OCI-M2 (cell line): ENCODE measurements around the gene FCER1G.
"Not testable (repeated sequence)": the region's sequence is repeated elsewhere in the genome, so short reads cannot be mapped to it uniquely, and the experiment has no call there.

Source experiments
- DNase-seq: peaks from one replicate; lab custom pipeline; 2025; ENCODE audit not compliant: unreplicated experiment; lab: John Stamatoyannopoulos, UW

Gene FCER1G

DNA sequence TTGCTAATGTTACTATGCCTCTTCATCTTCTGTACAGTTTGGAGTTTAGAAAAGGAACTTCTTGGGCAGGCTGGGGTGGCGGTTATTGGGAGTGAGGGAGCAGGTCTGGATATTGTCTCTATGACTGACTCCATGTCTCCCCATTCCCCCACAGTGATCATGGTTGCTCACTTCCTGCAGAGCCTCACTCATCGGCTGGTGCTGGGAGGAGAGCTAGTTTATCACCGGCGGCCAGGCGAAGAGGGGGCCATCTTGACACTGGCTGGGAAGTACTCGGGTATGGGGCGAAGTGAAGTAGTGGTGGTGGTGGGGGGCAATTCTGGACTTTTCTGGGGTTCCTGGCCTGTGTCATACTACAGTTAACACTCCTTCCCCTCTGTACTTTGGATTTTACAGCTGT is 12.9 kb downstream of the FCER1G start:
- DNase-seq = no peak

DNA sequence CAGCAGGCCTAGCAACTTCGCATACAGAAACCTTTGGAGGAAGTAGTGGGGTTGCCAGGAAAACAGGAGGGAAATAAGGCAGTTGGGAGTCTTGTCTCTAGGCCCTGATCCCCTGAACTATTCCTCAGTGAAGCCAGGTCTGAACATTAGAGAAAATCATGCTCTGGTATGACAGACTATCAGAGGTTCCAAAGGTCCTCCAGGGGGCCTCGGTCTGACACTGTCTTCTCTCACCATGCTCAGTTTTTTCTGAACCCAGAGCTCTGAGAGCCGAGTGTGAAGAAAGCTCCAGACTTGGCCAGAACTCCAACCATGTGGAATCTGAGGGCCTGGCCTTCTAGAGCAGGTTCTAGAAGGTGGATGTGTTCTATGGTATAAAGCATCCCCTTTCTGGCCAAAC is 14.8 kb downstream of the FCER1G start:
- DNase-seq = no peak

GRCh38 chr1:161230762-161231161 is 15.7 kb downstream of the FCER1G start:
- DNase-seq = no peak

DNA sequence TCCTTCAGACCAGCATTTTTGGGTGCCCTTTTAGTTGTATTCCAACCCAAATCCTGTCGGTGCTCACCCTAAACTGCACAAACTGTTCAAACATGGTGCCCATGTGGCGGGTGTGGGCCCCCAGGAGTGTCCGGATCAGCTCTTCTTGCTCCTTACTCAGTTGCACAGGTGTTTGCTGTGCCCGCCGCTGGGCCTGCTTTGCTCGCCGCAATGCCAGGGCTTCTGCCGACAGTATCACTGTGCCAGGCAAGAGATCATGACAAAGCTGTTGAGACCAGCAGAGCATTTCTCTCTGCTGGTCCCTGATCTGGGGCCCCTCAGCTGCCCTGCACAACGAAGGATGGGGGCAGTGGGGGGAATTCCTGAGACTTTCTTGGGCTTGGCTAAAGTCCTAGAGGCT is 18.0 kb downstream of the FCER1G start:
- no peak for DNase-seq

- no peak for DNase-seq
Observed at GRCh38 chr1:161235957-161236775, 21.1 kb downstream of the FCER1G start.

DNA sequence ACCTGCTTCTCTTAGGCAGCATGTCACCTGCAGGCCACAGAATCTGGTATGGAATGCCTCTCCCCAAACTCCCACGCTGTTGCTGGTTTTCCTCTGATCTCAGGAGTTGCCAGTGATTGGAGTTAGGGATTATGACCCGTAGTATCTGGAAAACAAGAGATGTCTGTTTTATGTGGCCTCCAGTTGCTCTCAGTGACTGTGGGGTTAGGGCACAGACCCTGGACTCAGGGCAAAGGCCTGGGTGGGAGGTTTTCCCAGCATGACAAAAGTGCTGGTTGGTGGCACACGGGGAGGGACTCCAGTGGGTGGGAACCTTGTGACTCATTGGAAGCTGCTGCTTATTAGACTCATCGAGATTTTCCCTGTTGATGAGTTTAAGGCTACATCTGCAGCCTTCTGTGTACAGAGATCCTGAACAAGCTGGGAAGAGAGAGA is 23.0 kb downstream of the FCER1G start, which contains the start of gene NR1I3:
NR1I3 (minus strand) TSS at position 165 of the 435 bp plus-strand sequence. CDS start 1,638 bp downstream, outside the sequence.
- DNase-seq = no peak

GRCh38 chr1:161241682-161242081 is 26.6 kb downstream of the FCER1G start:
- no peak for DNase-seq

GRCh38 chr1:161242313-161242712 is 27.2 kb downstream of the FCER1G start:
- DNase-seq = no peak

- no peak for DNase-seq
Observed at GRCh38 chr1:161244888-161245287, 29.8 kb downstream of the FCER1G start.

DNA sequence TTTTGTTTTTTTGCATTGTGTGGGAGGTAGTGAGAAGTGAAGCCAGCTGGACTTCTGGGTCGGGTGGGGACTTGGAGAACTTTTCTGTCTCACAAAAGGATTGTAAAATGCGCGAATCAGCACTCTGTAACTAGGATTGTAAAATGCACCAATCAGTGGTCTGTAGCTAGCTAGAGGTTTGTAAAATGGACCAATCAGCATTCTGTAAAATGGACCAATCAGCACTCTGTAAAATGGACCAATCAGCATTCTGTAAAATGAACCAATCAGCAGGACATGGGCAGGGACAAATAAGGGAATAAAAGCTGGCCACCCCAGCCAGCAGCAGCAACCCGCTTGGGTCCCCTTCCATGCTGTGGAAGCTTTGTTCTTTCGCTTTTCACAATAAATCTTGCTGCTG is 35.0 kb downstream of the FCER1G start:
- not testable (repeated sequence) for DNase-seq

- no peak for DNase-seq
Observed at GRCh38 chr1:161250829-161251228, 35.7 kb downstream of the FCER1G start.

DNA sequence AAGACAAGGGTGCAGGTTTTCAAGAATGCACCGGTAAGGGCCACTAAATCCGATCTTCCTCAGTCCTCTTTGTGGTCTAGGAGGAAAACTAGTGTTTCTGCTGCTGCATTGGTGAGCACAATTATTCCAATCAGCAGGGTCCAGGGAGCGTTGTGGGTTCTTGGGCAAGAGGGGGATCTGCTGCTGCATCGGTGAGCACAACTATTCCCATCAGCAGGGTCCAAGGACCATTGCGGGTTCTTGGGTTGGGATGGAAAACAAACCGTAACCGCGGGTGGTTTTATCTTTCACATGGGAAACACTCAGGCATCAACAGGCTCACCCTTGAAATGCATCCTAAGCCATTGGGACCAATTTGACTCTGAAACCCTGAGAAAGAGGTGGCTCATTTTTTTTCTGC is 36.5 kb downstream of the FCER1G start:
- DNase-seq = no peak

DNA sequence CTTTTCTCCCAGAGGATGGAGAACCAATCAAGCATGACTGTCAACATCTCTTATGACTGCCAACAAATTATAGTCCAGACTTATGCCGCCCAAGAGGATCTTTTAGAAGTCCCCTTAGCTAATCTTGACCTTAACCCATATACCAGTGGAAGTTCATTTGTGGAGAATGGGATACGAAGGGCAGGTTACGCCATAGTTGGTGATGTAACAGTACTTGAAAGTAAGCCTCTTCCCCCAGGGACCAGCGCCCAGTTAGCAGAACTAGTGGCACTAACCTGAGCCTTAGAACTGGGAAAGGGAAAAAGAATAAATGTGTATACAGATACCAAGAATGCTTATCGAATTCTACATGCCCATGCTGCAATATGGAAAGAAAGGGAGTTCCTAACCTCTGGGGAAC is 40.2 kb downstream of the FCER1G start:
- not testable (repeated sequence) for DNase-seq

DNA sequence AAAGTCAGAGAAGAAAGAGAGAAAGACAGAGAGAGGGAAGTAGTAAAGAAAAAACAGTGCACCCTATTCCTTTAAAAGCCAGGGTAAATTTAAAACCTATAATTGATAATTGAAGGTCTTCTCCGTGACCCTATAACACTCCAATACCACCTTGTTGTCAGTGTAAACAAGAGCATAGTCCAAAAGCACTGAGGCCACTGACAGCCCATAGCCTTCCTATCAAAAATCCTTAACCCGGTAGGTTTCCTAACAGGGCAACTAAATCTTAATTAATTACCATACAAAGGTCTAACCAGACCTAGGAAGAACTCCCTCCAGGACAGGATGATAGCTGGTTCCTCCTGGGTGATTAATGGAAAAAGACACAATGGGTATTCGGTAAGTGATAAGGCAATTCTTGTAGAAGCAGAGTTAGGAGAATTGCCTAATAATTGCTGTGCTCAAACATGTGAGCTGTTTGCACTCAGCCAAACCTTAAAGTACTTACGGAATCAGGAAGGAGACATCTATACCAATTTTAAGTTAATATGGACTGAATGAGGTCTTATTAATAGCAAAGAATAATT is 40.9 kb downstream of the FCER1G start:
- not testable (repeated sequence) for DNase-seq

- not testable (repeated sequence) for DNase-seq
Observed at GRCh38 chr1:161257109-161257508, 42.0 kb downstream of the FCER1G start.

DNA sequence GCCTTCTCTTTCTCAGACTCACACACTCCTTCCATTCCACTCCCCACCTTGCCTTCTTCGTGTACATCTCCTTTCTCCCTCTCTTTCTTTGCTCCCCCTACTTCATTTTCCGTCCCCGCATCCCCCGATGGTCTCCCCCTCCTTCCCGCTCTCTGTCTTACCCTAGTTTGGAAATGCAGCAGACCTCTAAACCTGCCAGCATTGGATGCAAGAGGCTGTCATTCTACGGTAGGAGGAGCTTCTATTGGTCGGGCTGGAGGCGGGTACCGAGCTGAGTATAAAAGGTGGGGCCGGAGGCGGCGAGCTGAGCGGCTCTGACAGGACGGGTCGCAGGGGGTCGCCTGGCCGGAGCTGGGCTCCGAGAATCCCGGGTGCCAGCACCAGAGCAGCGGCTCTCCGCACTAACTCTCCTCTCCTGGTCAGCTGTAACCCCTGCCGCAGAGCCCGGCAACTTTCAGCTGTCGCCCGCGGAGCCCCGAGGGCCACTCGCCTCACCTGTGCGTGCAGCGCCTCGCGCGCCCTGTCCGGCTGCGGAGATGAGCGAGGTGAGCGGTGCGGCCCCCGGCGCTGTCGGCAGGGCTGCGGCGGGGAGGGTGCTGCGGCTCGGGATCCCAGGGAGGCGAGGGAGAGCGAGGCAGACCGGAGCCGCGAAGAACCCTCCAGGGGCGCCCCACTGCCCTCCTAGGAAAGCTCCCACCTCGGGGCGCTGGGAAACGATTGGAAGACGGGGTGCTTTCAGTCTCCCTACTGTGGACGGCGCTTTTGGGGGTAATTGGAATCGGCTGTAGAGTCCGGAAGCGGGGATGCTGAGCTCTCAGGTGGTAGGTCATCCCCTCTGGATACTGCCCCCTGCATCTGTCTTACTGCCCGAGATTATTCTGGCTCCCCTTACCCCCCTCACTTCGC is 43.6 kb downstream of the FCER1G start, which contains the start of gene PCP4L1:
PCP4L1 (plus strand) TSS at position 307 of the 906 bp plus-strand sequence; CDS start at position 537, 230 bp downstream.
- no peak for DNase-seq

DNA sequence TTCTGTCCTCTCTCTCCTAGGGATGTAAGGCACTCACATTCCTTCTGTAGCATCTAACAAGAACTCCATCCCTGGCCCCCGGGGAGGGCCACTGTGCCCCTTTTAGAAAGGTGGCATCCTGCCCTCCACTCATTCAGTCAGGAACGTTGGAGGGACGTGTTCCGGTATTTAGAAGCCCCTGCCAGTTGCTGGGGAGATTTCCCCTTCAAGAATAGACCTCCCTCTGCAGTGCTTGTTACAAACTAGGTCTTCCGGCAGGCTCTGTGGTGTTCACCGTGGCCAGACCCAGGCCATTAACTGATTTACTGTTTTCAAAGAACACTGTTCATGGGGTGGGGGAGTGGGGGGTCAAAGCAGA is 44.2 kb downstream of the FCER1G start:
- no peak for DNase-seq

DNA sequence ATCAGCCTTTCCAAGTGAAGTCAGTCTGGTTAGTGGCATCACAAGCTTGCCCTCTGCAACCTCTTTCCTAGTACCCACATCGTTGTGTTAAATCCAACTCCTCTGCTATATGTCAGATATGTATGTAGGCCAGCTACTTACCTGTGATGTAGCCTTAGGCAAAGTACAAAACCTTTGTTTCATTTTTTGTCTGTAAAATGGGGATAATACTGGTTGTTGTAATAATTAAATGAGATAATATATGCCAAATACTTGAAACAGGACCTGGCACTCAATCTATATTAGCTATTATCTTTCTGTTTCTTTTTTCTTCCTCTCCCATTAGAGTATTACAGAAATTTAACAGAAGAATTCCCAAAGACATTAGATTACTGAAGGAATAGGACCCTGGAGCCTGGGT is 44.7 kb downstream of the FCER1G start:
- DNase-seq = no peak

GRCh38 chr1:161260376-161261260 is 45.5 kb downstream of the FCER1G start:
- DNase-seq = no peak
